Prostate gland (tissue), 2 donors: ENCODE measurements around the gene CACNA1H.

Source experiments
- CTCF ChIP-seq, 4 experiments: fragments of 200-600 bp in 2 of 4; fragments of 450-650 bp in 2 of 4; sonication (generic) in 2 of 4; IDR thresholded peaks; 1 replicate in 3 of 4; 2 replicates in 1 of 4; pipeline ENCODE4 v1.5.1; 2016 to 2019; ENCODE audit warnings: antibody characterized with exemption in 4 of 4, mild to moderate bottlenecking in 2 of 4, moderate library complexity in 2 of 4
- POLR2A ChIP-seq: fragments of 450-650 bp; IDR thresholded peaks from one replicate; pipeline ENCODE4 v1.6.1; 2016; ENCODE audit warnings: antibody characterized with exemption, mild to moderate bottlenecking
- POLR2AphosphoS5 ChIP-seq: sonication (generic); formaldehyde crosslinking; IDR thresholded peaks from one replicate; pipeline ENCODE4 v1.6.1; 2017; ENCODE audit warnings: antibody characterized with exemption

GRCh38 chr16:1177750-1178149, 24.8 kb downstream of the CACNA1H start:
- TF ChIP-seq CTCF (IDR thresholded peaks at IDR 0.05) = no peak
- TF ChIP-seq POLR2AphosphoS5 = no peak
- no peak for TF ChIP-seq POLR2A
